Muscle of back (tissue), 13 donors: ENCODE measurements around the gene SEMA3E. TPM values are rescaled to one million over a fixed set of nuclear protein-coding genes. Genes with fewer than 3 reads are reported as not detected.
A peak's percentile ranks its signal among the peaks of the same experiment; 100 is the strongest.
"Not testable (repeated sequence)": the region's sequence is repeated elsewhere in the genome, so short reads cannot be mapped to it uniquely, and the experiment has no call there.

Experiments used
- DNase-seq, 3 donors: peaks; one replicate each; pipeline versions ENCODE4 v3.0.0 to v3.0.0-alpha.2; 2013
- long read RNA-seq, 9 donors: transcript quantifications; one replicate each; lab custom pipeline, GENCODE V29; 2026
- polyA plus RNA-seq, 10 donors: library from polyadenylated mRNA; unstranded; fragments of 120-200 nt; gene quantifications; one replicate each; pipeline ENCODE4 v1.2.1, GENCODE V29; 2013; ENCODE audit not compliant: insufficient read length in 10 of 10

The SEMA3E gene
- 1 to 10 TPM; 2.3 to 9.3 (median 3.1) TPM for polyA plus RNA-seq
- long read RNA-seq, donor 1, result 0 reads
- long read RNA-seq, donor 2, result 0 reads
- long read RNA-seq, donor 3, result 0 reads
- long read RNA-seq, donor 4, result 0 reads
- long read RNA-seq, donor 5, result 0 reads
- long read RNA-seq, donor 6, result 0 reads
- long read RNA-seq, donor 7, result 0 reads
- long read RNA-seq, donor 8, result 0 reads
- long read RNA-seq, donor 9, result 0 reads

DNA sequence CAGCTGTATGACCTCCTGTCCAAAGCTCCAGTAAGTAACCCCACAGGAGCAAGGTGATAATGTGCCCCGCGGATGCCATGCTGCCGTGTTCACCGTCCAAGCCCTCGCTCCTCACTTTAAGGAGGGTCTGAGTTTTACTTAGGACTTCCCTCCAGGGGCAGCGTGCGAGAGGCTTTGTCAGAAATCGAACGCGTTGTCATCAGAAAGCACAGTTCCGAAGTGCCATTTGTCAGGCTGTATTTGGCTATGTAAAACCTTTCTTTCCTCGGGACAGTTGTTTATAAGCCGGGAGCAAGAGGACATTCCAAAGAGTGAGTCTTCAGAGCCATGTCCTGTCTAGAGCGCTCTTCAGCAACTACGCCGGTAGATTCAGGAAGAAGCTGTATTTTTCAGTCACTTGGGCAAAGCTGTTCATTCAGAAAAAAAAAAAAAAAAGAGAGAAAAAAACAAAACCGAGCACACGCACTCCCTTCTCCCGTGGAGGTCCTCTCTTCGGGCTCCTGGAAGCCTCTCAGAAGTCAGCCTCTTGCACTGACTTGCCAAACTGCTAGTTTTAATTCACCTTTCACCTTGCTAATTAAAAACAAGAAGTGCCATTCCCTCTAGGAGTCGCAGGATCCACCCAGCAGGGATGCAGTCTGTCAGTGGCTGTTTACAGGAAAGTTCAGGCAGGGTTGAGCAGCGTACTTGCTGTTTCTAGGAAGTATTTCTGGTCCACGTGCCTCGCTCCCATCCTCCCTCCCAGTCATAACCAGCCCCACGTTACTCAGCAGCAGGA, at the start of gene SEMA3E:
Gene SEMA3E, minus strand, starts transcription at position 676 of the 778 bp plus-strand sequence.
- DNase-seq, result peak; percentile 20 to 69 (median 39)

DNA sequence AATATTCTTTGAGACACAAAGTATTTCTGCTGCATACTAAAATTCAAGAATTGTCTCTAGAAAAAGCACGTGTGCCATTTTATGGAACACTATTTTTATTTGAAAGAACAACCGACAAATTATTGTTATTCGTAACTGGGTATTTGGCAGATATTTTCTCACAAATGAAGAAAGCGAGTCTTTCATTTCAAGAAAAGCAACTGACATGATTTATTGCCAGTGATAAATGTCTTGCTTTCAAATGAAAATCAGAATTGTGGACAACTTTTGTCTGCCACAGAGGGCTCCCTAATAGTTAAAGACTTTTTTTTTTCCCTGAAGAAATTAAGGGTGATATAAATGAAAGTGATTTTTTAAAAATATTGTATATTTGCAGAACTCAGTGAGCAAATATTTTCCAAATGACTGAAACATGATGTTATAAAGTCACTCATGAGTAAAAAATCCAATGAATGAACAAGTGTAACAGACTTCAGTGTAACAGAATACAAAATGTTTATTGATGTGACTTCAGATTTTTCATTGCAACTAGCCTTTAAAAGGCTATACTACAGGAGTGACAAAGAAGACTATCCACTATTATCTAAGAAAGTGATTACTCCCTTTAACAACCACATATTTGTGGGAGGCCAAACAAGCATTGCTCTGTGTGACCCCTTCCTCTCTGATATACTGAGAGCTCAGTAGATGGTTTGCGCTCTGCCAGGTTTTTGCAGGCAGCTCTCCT, 49.0 kb upstream of the SEMA3E start:
- DNase-seq, result no peak

DNA sequence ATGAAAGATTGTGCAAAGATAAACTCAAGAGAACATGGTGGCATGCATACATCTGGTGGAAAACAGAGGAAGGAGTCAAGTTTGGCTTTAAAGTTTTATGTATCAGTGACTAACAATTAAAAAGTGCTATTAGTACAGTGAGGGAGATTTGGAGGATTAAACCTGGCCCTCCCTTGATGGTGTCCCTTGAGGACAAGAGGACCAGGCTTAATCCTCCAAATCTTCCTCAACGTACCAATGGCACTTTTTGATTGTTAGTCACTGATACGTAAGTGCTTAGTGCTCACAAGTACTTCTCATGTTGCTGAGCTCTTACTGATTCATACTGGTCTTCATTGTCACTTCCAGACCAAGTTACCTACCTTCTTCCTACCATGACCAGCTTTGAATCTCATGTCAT, 47.2 kb upstream of the SEMA3E start:
- no peak for DNase-seq

DNA sequence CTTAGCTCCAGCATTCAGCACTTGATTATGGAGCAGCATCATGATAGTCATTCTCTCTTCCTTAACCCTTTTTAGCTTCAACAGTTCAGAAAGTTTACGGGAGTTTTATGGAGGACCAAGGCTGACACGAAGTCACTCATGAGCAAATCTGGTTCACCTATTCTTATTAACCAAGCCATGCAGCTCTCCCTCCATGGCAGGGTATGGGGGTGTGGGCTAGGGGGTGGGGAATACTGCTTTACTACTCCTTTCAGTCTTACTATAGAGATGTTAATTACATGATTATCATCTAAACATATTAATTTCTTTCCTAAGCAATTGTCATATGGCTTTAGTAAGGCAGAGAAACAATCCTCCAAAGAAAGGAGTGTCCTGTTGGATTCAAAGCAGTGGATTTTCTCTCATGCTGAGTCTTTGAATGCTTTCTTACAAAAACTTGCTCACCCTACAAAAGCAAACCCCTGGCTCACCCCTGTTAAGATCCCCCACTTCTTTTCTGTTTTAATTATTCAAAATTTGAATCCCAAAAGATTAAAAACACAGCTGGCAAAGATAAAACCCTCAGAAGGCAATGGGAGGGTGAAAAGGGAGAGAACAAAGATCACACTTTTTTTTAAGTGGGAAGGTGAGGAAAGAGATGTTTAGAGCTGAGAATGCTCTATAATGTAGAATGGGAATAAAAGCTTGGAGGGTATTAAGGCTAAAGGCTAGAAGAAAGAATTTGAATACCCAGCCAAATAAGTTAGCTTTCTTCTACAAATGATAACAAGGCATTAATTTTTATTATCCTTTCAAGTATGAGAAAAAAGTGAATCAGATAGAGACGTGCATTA, 46.4 kb upstream of the SEMA3E start:
- DNase-seq, result no peak

DNA sequence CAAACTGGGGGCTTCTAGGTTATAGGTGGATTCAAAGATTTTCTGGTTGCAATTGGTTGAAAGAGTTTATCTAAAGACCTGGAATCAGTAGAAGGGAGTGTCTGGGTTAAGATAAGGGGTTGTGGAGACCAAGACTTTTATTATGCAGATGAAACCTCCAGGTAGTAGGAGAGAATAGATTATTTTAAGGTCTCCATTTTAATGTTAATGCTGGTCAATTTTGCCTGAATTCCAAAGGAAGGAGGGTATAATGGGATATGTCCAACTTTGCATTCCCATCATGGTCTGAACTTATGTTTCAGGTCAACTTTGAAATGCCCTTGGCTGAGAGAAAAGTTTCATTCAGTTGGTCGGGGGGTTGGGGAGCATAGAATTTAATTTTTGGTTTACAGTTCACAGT, 44.3 kb upstream of the SEMA3E start:
- no peak for DNase-seq

DNA sequence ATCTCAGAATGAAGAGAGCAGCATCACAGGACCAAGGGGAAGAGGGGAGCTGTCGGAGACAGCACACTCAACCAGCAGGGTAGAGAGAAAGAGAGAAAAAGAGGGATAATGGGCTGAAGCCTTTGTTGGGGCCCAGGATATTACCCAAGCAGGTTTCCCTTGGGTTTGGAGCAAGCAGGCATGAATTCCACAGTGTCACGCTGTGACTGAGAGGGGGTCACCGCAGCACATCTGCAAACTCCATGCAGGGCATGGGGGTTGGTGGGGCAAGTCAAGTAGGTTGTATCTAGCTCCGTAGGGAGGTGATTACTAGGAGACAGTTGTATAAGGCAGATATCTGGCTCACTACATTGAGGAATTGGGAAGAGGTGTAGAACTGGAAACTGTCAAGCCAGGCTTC, 42.2 kb upstream of the SEMA3E start:
- DNase-seq, result no peak

DNA sequence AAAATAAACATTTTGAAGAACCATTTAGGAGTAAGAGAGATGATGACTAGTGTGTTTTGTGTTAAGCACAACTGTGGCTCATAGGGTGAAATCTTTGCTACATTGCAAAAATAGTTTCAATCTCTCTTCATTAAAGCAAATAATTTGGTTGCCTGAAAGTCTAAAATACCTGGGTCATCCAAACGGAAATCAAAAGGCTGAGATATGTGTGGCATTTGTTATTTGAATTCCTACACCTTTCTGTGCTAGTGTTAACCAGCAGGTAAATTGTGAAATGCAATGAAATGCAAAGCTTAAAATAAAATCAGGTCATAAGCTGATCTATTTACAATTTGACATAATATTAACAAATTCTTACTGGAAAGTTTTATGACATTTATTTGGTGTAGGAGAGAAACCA, 40.9 kb upstream of the SEMA3E start:
- DNase-seq, result no peak

DNA sequence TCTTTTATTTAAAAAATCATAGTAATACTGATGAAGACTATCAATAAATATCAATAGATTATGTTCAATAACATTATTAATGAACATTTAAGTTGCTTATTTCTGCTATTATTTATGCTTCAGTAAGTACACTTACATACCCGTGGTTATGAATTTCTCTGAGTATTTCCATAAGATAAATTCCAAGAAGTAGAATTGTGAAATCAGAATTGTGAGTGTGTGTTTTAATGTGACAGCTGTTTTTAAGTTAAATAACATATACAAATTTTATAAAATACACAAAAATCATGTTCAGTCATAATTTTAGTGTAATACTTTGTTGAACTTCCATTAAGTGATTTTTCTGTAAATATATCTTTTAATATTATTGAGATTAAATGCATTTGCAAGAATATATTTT, 37.5 kb upstream of the SEMA3E start:
- no peak for DNase-seq

DNA sequence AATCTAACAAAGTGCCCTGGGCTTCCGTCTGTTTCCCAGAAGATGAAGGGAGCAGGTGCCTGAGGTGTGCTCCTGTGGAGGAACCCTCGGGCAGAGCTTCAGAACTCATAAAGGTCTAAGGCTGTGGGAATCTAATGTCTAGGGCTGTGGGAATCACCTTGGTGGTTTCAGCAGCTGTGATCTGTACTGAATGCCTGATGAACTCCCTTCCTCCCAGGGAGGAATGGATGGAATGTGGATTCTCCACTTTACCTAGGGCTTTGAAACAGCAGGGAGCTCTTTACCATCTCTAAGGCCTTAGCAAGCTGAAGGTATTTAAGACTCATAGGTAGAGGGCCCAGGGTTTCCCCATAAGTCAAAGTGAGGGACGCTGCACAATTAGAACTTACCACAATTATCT, 36.0 kb upstream of the SEMA3E start:
- DNase-seq, result no peak

DNA sequence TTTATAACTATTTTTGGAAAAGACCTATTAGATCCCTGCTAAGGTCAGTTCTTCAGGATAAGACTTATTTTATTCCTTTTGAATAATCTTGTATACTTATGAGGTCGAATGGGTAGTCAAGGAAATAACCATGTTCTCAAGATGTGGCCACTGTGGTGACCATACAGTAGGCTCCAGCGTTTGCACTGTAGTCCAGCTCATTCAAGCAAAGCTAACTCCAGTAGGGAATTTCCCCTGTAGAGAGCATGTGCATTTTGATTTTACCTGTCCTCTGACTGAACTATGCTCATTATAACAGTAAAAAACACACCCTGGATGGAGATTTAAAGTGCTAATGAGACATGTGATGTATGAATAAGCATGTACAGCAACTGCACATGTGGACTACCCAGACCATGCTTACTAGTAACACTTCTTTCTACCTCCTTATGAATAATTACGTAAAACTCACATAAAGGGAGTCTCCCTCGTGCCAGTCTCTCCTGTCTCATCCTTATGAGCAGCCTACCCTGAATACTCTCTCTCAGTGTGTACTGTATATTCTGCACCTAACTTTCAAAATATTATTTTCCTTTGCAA, 32.4 kb upstream of the SEMA3E start:
- DNase-seq, result no peak

DNA sequence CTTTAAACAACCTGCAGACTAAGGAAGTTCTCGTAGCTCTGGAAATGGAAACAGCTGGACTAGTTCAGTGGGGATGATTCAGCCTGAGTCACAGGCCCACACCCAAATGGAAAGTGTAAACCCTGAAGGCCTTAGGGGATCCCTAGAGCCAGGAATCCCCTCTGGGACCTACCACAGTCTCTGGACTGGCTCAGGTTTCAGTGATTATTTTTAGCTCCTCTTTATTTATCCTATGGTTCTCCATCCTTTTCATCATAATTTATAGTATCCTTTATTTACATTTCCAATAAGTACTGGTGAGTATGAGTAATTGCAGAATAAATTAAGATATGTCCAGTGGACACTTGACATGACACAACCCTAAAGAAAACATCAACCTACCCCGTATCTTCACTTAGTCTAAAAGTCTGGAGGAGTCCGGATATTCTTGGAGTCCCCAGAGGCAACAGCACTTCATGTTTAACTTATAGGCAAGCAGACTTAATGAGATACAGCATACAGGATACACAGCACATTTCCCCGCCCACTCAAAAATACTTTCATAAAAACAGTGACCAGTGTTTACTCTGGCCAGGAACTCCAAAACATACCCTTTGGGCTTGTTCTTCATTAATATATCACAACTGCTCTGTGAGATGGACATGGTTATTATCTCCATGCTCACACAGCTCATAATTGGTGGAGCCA, 28.4 kb upstream of the SEMA3E start:
- peak in 2 of 3 donors; percentile 42 to 81 for DNase-seq

DNA sequence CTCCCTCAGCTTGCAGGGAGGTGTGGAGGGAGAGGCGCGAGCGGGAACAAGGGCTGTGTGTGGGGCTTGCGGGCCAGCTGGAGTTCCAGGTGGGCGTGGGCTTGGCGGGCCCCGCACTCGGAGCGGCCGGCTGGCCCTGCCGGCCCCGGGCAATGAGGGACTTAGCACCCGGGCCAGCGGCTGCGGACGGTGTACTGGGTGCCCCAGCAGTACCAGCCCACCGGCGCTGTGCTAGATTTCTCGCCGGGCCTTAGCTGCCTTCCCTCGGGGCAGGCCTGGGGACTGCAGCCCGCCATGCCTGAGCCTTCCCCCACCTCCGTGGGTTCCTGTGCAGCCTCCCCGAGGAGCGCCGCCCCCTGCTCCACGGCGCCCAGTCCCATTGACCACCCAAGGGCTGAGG, 24.4 kb upstream of the SEMA3E start:
- DNase-seq, result not testable (repeated sequence)

DNA sequence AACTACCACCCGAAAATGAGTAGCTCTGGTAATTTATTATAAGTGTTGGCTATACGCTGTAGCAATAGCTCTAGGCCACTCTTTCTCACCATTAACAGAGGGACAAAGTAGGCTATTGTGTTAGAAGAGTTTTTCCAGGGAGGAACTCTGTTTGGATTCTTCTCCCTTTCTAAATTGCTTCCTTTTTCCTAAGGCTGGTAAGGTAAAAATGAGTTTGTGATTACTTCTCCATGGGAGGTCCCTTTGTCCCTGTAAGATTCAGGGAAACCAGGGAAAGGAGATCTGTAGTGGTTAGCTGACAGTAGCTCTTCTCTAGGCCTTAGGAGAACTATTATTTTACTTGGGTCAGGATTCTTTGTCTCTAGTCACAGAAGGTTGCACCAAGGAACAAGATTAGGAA, 23.2 kb upstream of the SEMA3E start:
- DNase-seq, result no peak

DNA sequence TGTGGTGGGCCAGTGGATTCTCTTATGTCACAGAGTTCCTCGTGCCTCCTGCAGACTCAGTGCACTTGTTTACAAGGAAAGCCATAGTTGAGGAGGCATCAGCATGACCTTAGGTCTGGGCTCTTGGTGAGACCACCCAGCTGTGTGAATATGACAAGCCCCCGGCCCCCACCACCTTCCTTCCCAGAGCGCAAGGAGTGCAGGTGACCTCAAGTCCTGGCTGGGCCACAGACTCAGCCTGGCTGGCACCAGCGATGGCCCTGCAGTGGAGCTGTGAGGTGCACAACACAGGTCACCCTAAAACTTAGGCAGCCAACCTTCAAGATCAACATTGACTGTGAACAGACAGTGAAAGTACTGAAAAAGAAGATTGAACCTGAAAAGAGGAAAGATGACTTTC, 14.2 kb upstream of the SEMA3E start:
- no peak for DNase-seq

DNA sequence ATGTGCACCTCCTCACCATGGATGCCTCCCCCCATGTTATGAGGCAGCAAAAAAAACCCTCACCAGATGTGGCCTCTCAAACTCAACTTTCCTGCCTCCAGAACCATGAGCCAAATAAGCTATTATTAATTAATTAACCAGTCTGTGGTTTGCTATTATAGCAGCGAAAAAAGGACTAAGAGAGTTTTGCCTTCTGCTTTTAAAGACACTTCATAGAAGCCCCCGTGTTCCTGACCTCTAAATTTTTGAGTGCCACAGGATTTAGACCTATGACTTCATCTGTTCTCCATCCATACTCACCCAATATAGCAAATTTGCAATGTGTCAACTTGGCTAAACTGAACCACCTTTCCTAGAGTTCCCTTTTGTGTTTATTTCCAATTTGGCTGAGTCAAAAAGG, 9.2 kb upstream of the SEMA3E start:
- DNase-seq, result no peak

DNA sequence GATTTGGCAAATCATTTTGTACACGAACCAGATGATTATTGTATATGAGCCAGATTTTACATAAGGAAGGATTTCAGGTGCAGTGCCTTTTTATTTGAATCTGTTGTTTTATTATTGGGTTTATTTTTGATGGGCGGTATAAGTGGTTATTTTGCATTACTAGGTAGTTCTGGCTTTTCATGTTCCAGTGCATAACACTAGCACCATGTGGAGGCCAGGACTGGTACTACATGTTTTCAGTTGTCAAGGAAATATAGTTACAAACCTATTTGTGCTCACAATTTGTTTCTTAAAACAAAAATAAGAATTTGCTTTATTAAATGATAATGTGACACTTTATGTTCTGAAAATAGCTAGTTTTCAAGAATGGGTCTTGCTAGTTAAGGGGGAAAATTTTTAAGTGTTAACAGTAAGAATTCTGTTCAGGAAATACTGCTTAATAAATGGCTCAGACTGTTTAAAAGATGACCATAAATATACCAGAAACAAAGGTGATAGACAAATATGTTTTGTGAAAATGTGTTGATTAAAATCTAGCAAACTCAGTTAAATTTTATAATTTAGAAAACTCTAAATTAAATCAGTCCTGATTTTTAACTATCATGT, 7.1 kb upstream of the SEMA3E start:
- peak; percentile 21 to 51 (median 25) for DNase-seq

DNA sequence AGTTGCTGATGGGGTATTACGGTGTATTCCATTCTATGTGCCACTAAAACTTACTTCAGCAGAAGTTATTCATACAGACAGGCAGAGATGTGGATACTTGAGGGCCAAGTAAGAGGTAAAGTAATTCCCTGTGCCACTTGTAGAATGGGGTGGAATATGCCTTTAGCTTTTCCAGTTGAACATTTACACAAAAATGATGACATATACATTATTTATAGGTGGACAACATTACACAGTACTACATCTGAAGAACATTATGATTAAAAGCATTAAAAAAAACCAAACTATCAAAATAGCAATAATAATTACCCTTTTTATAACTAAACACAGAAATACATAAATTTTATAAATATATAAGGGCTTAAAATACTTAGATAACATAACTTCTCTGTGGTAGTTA, 3.5 kb upstream of the SEMA3E start:
- DNase-seq, result no peak

DNA sequence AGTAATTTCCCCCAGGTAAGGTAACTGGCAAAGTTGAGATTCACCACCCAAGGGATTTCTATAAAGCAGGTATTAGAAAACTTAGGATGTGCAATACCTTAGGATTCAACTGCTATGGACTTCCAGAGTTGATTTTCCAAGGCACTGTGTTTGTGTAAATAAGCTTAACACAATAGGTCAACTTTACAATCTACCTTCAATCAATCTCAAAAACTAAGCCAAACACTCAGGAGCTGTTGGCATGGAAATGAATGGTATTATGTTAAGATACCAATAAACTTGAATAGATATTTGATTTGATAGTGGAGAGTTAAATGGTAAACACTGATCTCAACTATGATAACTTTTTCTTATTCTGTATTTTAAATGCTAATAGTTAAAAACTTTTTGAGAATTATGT, 762 bp upstream of the SEMA3E start:
- no peak for DNase-seq

DNA sequence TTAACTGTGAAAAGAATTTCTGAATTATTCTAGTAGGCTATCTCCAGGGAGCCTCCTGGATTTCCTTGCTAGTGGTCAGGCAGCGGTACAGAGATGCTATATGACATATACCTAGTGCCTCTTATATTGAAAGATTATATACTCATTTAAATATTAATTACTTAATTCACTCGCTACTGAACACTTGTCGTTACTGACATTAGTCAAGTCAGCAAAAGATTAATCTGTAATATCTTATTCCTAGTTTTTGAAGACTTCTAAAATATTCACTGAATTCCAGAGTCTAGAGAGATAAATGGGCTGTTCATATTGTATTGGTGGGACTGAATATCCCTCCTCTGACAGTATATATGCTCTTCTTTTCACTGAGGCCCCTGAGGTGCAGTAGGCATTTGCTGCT, 2.9 kb downstream of the SEMA3E start:
- no peak for DNase-seq

DNA sequence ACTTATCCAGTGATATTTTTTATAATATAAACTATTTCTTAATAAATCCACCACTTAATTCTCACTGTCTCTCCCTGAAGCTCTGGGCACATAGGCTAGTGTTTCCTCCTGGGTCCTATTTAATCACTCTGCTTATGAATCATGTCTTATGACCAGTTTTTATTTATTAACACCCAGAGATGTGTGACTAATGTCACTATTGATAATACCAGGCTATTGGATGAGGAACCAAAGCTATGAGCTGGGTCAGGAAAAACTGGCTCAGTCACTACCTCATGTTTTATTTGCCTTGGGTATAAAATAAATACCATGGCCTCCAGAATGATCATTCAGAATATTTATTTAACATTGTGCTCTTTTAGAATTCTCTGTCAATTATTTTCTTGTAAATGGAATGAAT, 5.2 kb downstream of the SEMA3E start:
- no peak for DNase-seq

DNA sequence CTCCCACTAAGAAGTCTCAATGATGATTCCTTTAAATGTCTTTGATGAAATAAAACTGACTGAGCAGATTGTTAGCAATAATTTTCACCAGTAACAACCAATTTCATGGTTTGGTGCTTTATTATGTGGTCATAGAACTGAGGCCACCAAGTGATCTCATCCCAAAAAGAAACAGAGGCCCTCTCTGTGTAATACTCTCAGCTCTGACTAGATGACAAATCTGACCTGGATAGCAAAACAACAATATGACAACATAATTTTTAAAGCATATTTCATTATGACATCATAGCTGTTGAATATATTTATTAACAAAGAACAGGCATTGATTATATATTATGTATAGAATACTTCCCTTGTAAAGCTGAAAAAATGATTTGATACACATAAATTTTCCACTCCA, 5.9 kb downstream of the SEMA3E start:
- DNase-seq, result no peak
